ENCODE results near the gene ARID3B. TPM values are rescaled to one million over a fixed set of nuclear protein-coding genes. Genes with fewer than 3 reads are reported as not detected.

ARID3B gene
- total and polyA plus RNA-seq, 2 of the 13 experiments (the other 11 are each of a cell fraction or from before 2014, with no cell fraction given) = 5.3 to 12.8 TPM

DNA sequence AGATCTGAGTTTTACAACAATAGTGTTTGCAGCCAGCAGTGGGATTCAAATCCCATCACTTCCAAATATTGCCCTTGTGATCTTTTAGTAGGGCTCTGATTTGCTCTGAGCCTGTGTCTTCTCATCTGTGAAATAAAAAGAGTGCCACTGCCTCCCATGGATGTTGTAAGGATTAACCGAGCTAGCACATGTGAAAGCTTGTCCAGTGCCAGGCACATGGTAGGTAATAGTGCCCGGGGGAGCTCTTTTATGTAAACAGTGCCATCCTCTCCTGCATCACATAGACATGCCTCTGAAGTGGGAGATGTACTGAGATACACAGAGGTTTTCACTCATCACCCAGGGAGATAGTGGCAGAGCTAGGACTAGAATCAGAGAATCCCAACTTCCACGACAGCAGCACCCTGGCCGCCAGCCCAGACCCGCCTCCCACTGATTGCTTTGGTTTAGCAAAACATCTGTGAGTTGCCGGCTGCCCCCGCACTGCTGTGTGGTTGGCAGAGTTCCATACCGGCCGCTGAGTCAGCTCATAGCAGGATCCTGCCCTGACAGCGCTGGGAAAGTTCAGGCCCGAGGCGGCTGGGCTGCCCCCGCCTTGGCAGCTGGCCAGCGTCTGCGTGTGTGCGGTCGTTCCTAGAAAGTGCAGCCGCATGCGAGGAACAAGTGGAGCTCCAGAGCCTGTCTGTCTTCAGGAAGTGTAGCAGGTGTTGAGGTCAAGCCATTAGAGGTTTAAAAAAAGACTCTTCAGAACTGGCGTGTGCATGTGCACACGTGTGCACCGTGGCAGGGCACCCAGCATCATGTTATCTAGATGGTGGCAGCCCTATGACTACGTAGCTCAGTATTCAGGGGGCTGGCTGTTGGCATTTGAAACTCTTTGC is 5.0 kb downstream of the ARID3B start (continued):
- TF ChIP-seq, protein P1, sequence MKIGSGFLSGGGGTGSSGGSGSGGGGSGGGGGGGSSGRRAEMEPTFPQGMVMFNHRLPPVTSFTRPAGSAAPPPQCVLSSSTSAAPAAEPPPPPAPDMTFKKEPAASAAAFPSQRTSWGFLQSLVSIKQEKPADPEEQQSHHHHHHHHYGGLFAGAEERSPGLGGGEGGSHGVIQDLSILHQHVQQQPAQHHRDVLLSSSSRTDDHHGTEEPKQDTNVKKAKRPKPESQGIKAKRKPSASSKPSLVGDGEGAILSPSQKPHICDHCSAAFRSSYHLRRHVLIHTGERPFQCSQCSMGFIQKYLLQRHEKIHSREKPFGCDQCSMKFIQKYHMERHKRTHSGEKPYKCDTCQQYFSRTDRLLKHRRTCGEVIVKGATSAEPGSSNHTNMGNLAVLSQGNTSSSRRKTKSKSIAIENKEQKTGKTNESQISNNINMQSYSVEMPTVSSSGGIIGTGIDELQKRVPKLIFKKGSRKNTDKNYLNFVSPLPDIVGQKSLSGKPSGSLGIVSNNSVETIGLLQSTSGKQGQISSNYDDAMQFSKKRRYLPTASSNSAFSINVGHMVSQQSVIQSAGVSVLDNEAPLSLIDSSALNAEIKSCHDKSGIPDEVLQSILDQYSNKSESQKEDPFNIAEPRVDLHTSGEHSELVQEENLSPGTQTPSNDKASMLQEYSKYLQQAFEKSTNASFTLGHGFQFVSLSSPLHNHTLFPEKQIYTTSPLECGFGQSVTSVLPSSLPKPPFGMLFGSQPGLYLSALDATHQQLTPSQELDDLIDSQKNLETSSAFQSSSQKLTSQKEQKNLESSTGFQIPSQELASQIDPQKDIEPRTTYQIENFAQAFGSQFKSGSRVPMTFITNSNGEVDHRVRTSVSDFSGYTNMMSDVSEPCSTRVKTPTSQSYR (CRISPR knock-in tag; IDR thresholded peaks at IDR 0.05; ENCODE audit: borderline replicate concordance) = peak; percentile 80; the same call in 1 of the 2 replicates
- TF ChIP-seq U2AF1 (optimal IDR thresholded peaks at IDR 0.05; ENCODE audit: low read depth, low read length) = peak; percentile 71
- TF ChIP-seq, protein P2, sequence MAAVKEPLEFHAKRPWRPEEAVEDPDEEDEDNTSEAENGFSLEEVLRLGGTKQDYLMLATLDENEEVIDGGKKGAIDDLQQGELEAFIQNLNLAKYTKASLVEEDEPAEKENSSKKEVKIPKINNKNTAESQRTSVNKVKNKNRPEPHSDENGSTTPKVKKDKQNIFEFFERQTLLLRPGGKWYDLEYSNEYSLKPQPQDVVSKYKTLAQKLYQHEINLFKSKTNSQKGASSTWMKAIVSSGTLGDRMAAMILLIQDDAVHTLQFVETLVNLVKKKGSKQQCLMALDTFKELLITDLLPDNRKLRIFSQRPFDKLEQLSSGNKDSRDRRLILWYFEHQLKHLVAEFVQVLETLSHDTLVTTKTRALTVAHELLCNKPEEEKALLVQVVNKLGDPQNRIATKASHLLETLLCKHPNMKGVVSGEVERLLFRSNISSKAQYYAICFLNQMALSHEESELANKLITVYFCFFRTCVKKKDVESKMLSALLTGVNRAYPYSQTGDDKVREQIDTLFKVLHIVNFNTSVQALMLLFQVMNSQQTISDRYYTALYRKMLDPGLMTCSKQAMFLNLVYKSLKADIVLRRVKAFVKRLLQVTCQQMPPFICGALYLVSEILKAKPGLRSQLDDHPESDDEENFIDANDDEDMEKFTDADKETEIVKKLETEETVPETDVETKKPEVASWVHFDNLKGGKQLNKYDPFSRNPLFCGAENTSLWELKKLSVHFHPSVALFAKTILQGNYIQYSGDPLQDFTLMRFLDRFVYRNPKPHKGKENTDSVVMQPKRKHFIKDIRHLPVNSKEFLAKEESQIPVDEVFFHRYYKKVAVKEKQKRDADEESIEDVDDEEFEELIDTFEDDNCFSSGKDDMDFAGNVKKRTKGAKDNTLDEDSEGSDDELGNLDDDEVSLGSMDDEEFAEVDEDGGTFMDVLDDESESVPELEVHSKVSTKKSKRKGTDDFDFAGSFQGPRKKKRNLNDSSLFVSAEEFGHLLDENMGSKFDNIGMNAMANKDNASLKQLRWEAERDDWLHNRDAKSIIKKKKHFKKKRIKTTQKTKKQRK (IDR thresholded peaks at IDR 0.05; ENCODE audit: low read length) = no peak
- 0 out of 2 replicates have a peak, but pooled peaks have one; percentile 59 for TF ChIP-seq GTF3A (CRISPR knock-in tag; conservative IDR thresholded peaks at IDR 0.05)
- TF ChIP-seq, protein P3, sequence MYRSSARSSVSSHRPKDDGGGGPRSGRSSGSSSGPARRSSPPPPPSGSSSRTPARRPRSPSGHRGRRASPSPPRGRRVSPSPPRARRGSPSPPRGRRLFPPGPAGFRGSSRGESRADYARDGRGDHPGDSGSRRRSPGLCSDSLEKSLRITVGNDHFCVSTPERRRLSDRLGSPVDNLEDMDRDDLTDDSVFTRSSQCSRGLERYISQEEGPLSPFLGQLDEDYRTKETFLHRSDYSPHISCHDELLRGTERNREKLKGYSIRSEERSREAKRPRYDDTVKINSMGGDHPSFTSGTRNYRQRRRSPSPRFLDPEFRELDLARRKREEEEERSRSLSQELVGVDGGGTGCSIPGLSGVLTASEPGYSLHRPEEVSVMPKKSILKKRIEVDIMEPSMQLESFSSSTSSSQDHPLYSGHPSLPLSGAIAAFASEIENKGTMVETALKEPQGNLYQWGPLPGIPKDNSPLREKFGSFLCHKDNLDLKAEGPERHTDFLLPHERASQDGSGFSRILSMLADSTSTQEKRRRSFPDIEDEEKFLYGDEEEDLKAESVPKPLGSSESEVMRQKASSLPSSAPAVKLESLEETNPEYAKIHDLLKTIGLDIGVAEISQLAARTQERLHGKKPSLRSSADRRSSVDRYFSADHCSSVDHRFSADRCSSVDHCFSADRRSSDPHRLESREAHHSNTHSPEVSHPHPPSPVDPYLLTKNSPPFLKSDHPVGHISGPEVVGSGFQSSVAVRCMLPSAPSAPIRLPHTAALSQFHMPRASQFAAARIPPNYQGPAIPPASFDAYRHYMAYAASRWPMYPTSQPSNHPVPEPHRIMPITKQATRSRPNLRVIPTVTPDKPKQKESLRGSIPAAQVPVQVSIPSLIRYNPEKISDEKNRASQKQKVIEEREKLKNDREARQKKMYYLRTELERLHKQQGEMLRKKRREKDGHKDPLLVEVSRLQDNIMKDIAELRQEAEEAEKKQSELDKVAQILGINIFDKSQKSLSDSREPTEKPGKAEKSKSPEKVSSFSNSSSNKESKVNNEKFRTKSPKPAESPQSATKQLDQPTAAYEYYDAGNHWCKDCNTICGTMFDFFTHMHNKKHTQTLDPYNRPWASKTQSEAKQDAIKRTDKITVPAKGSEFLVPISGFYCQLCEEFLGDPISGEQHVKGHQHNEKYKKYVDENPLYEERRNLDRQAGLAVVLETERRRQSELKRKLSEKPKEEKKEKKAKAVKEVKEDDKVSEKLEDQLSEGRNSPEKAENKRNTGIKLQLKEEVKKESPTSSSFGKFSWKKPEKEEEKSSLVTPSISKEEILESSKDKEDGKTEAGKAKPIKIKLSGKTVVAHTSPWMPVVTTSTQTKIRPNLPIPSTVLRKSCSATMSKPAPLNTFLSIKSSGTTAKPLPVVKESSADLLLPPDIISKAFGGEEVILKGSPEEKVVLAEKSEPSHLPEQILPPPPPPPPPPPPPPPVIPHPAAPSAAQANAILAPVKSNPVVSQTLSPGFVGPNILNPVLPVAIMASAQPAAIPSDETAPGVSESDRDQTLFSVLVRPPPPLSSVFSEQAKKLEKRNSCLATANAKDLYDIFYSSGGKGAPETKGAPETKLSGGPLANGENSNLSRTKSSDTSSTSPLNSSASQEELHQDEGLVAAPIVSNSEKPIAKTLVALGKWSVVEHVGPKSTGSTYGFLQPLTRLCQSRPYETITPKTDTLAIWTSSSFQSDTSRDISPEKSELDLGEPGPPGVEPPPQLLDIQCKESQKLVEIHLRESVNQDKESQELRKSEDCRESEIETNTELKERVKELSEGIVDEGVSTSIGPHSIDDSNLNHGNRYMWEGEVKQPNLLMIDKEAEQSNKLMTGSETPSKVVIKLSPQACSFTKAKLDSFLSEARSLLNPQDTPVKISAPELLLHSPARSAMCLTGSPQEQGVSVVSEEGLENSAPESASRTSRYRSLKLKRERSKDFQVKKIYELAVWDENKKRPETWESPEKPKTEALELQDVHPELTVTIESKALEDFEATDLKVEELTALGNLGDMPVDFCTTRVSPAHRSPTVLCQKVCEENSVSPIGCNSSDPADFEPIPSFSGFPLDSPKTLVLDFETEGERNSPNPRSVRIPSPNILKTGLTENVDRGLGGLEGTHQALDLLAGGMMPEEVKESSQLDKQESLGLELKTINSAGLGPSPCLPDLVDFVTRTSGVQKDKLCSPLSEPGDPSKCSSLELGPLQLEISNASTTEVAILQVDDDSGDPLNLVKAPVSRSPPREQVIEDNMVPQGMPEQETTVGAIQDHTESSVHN (CRISPR knock-in tag; IDR thresholded peaks at IDR 0.05) = 0 out of 2 replicates have a peak, but pooled peaks have one; percentile 46
- peak; percentile 90 for TF ChIP-seq ZNF687 (CRISPR knock-in tag; IDR thresholded peaks at IDR 0.05)

All from HepG2 (cell line).